ENCODE data around the gene CTNND1.

The CTNND1 gene

DNA sequence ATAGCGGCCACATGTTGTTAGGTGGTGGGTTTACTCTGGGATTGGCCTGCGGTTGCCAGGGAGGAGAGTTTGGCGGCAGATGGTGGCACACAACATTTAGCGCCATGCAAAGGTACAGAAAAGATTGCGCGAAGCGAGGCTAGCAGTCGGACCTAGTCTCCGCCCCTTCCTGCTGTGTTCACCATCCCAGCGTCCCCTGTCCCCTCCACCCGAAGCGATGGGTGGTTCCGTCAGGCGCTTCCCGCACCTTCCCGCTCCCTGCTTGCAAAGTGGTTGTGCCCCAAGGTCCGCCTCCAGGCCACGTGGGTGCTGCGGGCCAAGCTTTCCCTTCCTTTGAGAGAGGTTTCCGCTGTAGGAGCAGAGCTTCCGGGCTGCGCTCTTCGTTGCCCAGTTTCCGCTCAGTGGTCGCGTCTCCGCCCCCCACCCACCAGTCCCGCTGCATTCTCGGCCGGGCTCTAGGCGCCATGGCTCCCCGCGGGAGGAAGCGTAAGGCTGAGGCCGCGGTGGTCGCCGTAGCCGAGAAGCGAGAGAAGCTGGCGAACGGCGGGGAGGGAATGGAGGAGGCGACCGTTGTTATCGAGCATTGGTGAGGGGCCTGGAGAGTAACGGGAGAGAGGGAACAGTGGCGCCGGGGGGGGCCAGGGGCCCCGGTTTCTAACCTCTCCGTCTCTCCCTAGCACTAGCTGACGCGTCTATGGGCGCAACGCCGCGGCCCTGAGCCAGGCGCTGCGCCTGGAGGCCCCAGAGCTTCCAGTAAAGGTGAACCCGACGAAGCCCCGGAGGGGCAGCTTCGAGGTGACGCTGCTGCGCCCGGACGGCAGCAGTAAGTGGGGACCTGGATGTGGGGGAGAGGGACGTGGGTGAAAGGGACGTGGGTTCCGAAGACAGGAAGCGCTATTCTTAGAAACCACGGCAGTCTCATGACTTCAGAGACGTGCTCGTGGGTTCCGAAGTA lies 20.2 kb upstream of the CTNND1 start, which contains the start of gene SELENOH:
TSS of gene SELENOH (plus strand) at position 360 of the 955 bp plus-strand sequence. CDS start at position 465, 105 bp downstream.
- TF ChIP-seq POU2F2 (IDR thresholded peaks at IDR 0.05; ENCODE audit: low read depth, low read length) (peak; percentile 78), PAX5 (IDR thresholded peaks at IDR 0.05; ENCODE audit: insufficient read depth, low read length, severe bottlenecking) (peak; percentile 44), POLR2A (IDR thresholded peaks at IDR 0.05; ENCODE audit: low read depth, low read length) (peak; percentile 96), SPI1 (IDR thresholded peaks at IDR 0.05; ENCODE audit: low read depth, low read length) (no peak), POLR2AphosphoS5 (IDR thresholded peaks at IDR 0.05; ENCODE audit: low read depth, low read length) (peak; percentile 95), TAF1 (IDR thresholded peaks at IDR 0.05; ENCODE audit: low read depth, low read length) (peak; percentile 86)
- FAIRE-seq, result peak; percentile 97
- peak; percentile 82 for DNase-seq (ENCODE audit: insufficient read length, low spot score)

DNA sequence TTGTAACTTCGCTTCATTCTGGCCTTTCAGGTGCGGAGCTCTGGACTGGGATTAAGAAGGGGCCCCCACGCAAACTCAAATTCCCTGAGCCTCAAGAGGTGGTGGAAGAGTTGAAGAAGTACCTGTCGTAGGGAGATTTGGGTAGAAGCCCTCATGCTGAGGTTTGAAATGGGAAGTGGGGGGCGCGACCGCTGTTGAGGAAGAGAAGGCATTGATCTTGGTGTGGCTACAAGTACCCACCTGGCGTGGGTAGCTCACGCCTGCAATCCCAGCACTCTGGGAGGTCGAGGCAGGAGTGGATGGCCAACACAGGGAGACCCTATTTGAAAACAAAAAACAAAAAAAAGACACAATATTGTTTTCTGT lies 19.5 kb upstream of the CTNND1 start:
- no peak for DNase-seq (ENCODE audit: insufficient read length, low spot score)
- FAIRE-seq, result no peak
- TF ChIP-seq POLR2A (IDR thresholded peaks at IDR 0.05; ENCODE audit: low read depth, low read length) (no peak), POLR2AphosphoS5 (IDR thresholded peaks at IDR 0.05; ENCODE audit: low read depth, low read length) (no peak), SPI1 (IDR thresholded peaks at IDR 0.05; ENCODE audit: low read depth, low read length) (0 out of 2 replicates have a peak, but pooled peaks have one; percentile 17)

DNA sequence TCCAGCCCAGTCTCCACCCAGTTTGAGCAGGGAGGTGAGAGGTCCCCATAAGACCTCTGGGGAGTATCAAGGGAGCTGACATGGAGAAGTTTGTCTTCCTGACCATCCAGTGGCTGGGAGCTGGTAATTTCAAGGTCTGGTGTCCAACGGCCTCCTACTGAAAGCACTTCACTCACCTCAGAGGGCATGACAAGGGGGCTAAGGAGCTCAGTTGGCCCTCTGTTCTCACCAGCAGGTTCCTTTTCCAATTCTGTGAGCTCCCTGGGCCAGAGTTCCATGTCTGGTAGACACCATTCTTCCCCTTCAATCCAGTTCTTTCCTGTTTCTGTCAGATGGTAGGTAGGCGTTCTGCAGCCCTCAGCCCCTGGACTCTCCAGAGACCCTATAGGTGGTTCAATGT lies 17.2 kb upstream of the CTNND1 start:
- no peak for FAIRE-seq
- no peak for DNase-seq (ENCODE audit: insufficient read length, low spot score)
- TF ChIP-seq POLR2A (IDR thresholded peaks at IDR 0.05; ENCODE audit: low read depth, low read length), result peak; percentile 76
- no peak for TF ChIP-seq SPI1 (IDR thresholded peaks at IDR 0.05; ENCODE audit: low read depth, low read length)
- TF ChIP-seq POLR2AphosphoS5 (IDR thresholded peaks at IDR 0.05; ENCODE audit: low read depth, low read length), result peak; percentile 44; the same call in 1 of the 2 replicates

DNA sequence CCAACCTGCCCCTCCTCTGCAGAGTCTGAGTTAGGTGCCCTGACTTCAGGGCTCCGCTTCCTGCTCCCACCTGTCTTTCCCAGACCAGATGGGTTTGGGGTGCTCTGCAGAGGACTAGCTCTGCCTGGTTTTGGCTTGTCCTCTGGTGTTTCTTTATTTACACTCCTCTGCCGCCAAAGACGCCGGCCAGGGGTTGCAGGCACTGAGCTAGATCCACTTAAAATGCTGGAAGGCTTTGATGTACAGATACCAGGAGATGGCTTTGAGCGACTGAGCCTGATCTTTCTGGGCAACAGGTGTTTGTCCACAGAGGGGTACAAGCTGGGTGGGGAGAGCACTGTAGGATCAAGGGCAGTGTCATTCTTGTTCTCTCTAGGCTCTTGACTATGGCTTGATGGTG lies 16.4 kb upstream of the CTNND1 start:
- no peak for FAIRE-seq
- TF ChIP-seq POLR2AphosphoS5 (IDR thresholded peaks at IDR 0.05; ENCODE audit: low read depth, low read length), result no peak
- TF ChIP-seq TAF1 (IDR thresholded peaks at IDR 0.05; ENCODE audit: low read depth, low read length), result no peak
- TF ChIP-seq PAX5 (IDR thresholded peaks at IDR 0.05; ENCODE audit: insufficient read depth, low read length, severe bottlenecking), result no peak
- no peak for TF ChIP-seq POLR2A (IDR thresholded peaks at IDR 0.05; ENCODE audit: low read depth, low read length)
- TF ChIP-seq POU2F2 (IDR thresholded peaks at IDR 0.05; ENCODE audit: low read depth, low read length), result no peak
- TF ChIP-seq SPI1 (IDR thresholded peaks at IDR 0.05; ENCODE audit: low read depth, low read length), result no peak
- DNase-seq (ENCODE audit: insufficient read length, low spot score), result no peak

DNA sequence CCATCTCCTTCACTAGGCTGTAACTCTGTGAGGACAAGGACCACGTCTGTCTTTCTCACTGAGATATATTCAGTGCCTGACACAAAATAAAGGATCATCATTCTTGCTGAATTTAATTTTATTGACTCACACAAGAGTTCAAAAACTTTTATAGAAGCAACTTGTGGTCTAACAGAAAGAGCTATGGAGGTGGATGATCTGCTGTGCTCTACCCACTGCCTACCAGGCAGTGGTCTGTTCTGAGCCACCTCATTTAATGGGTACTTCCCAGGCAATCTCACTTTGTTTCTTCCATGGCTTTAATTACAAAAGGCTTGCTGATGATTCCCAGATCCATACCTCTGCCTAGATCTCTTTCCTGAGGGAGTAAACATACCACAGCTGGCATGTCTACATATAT lies 14.7 kb upstream of the CTNND1 start:
- FAIRE-seq, result no peak
- TF ChIP-seq SPI1 (IDR thresholded peaks at IDR 0.05; ENCODE audit: low read depth, low read length), result no peak
- no peak for TF ChIP-seq PAX5 (IDR thresholded peaks at IDR 0.05; ENCODE audit: insufficient read depth, low read length, severe bottlenecking)
- no peak for TF ChIP-seq TAF1 (IDR thresholded peaks at IDR 0.05; ENCODE audit: low read depth, low read length)
- no peak for TF ChIP-seq POLR2AphosphoS5 (IDR thresholded peaks at IDR 0.05; ENCODE audit: low read depth, low read length)
- no peak for TF ChIP-seq POU2F2 (IDR thresholded peaks at IDR 0.05; ENCODE audit: low read depth, low read length)
- TF ChIP-seq POLR2A (IDR thresholded peaks at IDR 0.05; ENCODE audit: low read depth, low read length), result no peak
- no peak for DNase-seq (ENCODE audit: insufficient read length, low spot score)

DNA sequence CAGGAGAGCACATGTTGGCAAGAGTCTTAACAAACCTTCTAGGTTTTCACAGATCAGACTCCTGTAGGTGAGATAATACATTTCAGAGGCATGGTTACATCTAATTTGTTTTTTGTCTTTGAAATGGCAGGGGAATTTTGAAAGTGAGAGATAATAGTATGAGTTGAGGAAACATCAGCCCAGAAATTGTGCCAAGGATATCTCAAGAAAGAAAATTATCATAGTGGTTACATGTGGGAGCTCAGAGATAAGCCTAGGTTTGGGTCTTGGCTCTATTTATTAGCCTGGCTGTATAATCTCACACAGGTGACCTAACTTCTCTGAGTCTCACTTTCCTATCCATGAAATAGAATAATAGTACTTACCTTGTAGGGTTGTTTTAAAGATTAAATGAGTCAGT lies 10.4 kb upstream of the CTNND1 start:
- TF ChIP-seq TAF1 (IDR thresholded peaks at IDR 0.05; ENCODE audit: low read depth, low read length) (no peak), POLR2AphosphoS5 (IDR thresholded peaks at IDR 0.05; ENCODE audit: low read depth, low read length) (no peak), POU2F2 (IDR thresholded peaks at IDR 0.05; ENCODE audit: low read depth, low read length) (no peak), POLR2A (IDR thresholded peaks at IDR 0.05; ENCODE audit: low read depth, low read length) (no peak), PAX5 (IDR thresholded peaks at IDR 0.05; ENCODE audit: insufficient read depth, low read length, severe bottlenecking) (no peak), SPI1 (IDR thresholded peaks at IDR 0.05; ENCODE audit: low read depth, low read length) (no peak)
- DNase-seq (ENCODE audit: insufficient read length, low spot score) (no peak), FAIRE-seq (no peak)

DNA sequence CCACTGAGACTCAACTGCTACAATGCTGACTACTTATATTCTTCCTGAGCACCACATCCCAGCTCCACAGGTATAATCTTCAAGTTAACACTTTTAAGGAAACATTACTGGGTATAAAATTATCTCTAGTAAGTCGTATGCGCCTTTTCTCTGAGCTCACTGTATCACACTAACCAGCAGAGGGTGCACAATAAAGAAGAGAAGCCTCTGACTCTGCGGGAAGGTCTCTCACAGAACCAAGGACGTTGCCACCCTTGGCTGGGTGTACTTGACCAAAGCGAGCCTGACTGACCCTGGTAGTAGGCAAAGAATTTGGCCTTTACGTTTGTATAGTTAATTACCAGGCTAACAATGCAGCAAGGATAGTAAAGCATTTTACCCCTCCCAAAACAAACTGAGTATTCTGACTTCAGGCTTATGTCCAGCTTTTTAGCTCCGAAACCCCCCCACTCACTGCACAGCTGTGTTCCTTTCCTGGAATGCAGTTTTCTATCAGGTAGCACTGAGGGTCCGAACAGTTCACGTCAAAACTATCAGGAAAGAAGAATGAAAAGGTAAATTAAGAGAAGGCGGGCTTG lies 9.8 kb upstream of the CTNND1 start, which contains the start of gene BTBD18:
TSS of gene BTBD18 (minus strand) at position 144 of the 578 bp plus-strand sequence. CDS start 631 bp downstream, outside the sequence.
- no peak for DNase-seq (ENCODE audit: insufficient read length, low spot score)
- TF ChIP-seq POLR2A (IDR thresholded peaks at IDR 0.05; ENCODE audit: low read depth, low read length) (no peak), SPI1 (IDR thresholded peaks at IDR 0.05; ENCODE audit: low read depth, low read length) (no peak), TAF1 (IDR thresholded peaks at IDR 0.05; ENCODE audit: low read depth, low read length) (no peak), PAX5 (IDR thresholded peaks at IDR 0.05; ENCODE audit: insufficient read depth, low read length, severe bottlenecking) (no peak)
- no peak for FAIRE-seq

DNA sequence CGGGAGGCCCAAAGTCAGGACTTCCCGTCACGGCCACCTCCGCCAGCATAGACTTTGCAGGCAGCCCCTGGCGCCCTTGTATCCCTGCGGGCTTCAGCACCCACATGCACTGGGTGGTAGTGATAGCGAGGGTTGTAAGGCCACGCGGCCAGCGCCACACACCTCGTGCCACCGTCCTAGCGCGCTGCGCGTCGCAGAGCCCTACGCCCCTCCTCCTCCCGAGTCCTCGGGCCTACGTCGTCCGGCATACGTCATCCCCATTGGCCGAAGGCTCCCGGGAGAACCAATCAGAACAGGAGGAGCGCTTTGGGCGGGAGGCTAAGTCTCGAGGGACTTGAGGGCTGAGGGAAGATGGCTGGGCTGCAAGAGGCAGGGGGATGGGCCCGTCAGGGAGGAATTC lies 8.6 kb upstream of the CTNND1 start:
- DNase-seq (ENCODE audit: insufficient read length, low spot score) (no peak), FAIRE-seq (no peak)
- no peak for TF ChIP-seq POLR2AphosphoS5 (IDR thresholded peaks at IDR 0.05; ENCODE audit: low read depth, low read length)
- TF ChIP-seq PAX5 (IDR thresholded peaks at IDR 0.05; ENCODE audit: insufficient read depth, low read length, severe bottlenecking), result no peak
- TF ChIP-seq POU2F2 (IDR thresholded peaks at IDR 0.05; ENCODE audit: low read depth, low read length), result no peak
- TF ChIP-seq POLR2A (IDR thresholded peaks at IDR 0.05; ENCODE audit: low read depth, low read length), result no peak
- no peak for TF ChIP-seq SPI1 (IDR thresholded peaks at IDR 0.05; ENCODE audit: low read depth, low read length)
- TF ChIP-seq TAF1 (IDR thresholded peaks at IDR 0.05; ENCODE audit: low read depth, low read length), result no peak

DNA sequence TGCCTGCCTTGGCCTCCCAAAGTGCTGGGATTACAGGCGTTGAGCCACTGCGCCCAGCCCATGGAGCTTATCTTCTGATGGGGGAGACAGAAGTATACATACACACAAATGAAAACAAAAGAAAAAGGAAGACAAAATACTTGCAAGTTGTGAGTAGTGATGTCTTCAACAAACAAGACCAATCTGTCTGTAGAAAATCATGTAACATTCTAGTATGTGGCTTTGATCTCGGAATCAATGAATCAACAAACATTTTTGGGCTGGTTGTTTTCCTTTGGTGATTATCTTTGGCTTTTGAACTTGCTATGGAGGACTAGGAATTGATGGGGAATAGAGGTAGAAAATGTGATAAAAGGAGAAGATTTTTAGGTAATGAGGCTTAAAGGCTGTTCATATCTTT lies 3.4 kb upstream of the CTNND1 start:
- TF ChIP-seq PAX5 (IDR thresholded peaks at IDR 0.05; ENCODE audit: insufficient read depth, low read length, severe bottlenecking), result no peak
- FAIRE-seq, result no peak

More for the DNA sequence above, 3.4 kb upstream of the CTNND1 start:
- DNase-seq (ENCODE audit: insufficient read length, low spot score), result no peak
